CD4-positive, CD25-positive, alpha-beta regulatory T cell (primary cell): ENCODE measurements around the gene EIF4E1B. TPM values are rescaled to one million over a fixed set of nuclear protein-coding genes. Genes with fewer than 3 reads are reported as not detected.
A peak's percentile ranks its signal among the peaks of the same experiment; 100 is the strongest.

ENCODE experiments used
- ATAC-seq, 2 donors: fragments of 150-1000 bp; cut with Tn5 transposase; one replicate each; pipeline ENCODE4 v1.10.0; 2021; ENCODE audit warnings: low read depth in 2 of 2, moderate number of reproducible peaks in 2 of 2, moderate library complexity in 1 of 2
- DNase-seq, 3 donors: peaks; one replicate each; pipeline versions ENCODE4 v3.0.0 to v3.0.0-alpha.2; 2012 to 2022; ENCODE audit warnings: mixed read lengths in 1 of 3
- H3K27ac ChIP-seq: one replicate; pipeline ENCODE4 v1.7.0; 2013; ENCODE audit warnings: mild to moderate bottlenecking, low read length; ENCODE audit not compliant: insufficient read depth, poor library complexity, severe bottlenecking
- H3K27me3 ChIP-seq: one replicate; pipeline ENCODE4 v1.7.0; 2013; ENCODE audit warnings: low read length; ENCODE audit not compliant: control insufficient read depth, insufficient read depth
- H3K36me3 ChIP-seq: one replicate; pipeline ENCODE4 v1.7.0; 2013; ENCODE audit warnings: mild to moderate bottlenecking, low read length, moderate library complexity; ENCODE audit not compliant: control insufficient read depth, insufficient read depth
- H3K4me1 ChIP-seq: 2 replicates; pipeline ENCODE4 v1.7.0; 2013; ENCODE audit warnings: mild to moderate bottlenecking, low read length; ENCODE audit not compliant: insufficient read depth, control insufficient read depth, poor library complexity, severe bottlenecking
- H3K4me3 ChIP-seq: one replicate; pipeline ENCODE4 v1.7.0; 2013; ENCODE audit warnings: low read depth, mild to moderate bottlenecking, low read length, moderate library complexity
- H3K9me3 ChIP-seq, 2 experiments: 1 replicate in 1 of 2; 2 replicates in 1 of 2; pipeline ENCODE4 v1.7.0; 2013; ENCODE audit warnings: low read length in 2 of 2, mild to moderate bottlenecking in 1 of 2, moderate library complexity in 1 of 2; ENCODE audit not compliant: control insufficient read depth in 2 of 2
- H3K27ac Mint-ChIP-seq, 3 donors: one replicate each; pipeline ENCODE4 v1.8.0; 2020 to 2022; ENCODE audit warnings: mild to moderate bottlenecking in 3 of 3, mixed read lengths in 3 of 3, moderate library complexity in 2 of 3
- H3K27me3 Mint-ChIP-seq: one replicate; pipeline ENCODE4 v1.8.0; 2022; ENCODE audit warnings: mild to moderate bottlenecking, mixed read lengths
- H3K36me3 Mint-ChIP-seq: one replicate; pipeline ENCODE4 v1.8.0; 2020; ENCODE audit warnings: mixed read lengths
- H3K4me1 Mint-ChIP-seq, 4 donors: one replicate each; pipeline ENCODE4 v1.8.0; 2020 to 2022; ENCODE audit warnings: mixed read lengths in 4 of 4, mild to moderate bottlenecking in 1 of 4
- H3K4me3 Mint-ChIP-seq, 4 donors: one replicate each; pipeline ENCODE4 v1.8.0; 2020 to 2022; ENCODE audit warnings: mild to moderate bottlenecking in 4 of 4, mixed read lengths in 4 of 4, moderate library complexity in 3 of 4
- H3K9me3 Mint-ChIP-seq, 7 donors: one replicate each; pipeline ENCODE4 v1.8.0; 2020 to 2022; ENCODE audit warnings: mixed read lengths in 7 of 7, mild to moderate bottlenecking in 3 of 7, moderate library complexity in 2 of 7
- polyA plus RNA-seq, 4 donors: library from polyadenylated mRNA; unstranded; fragments of 300-500 nt; fragmentation: Illumina TruSeq; gene quantifications; one replicate each; pipeline ENCODE4 v1.2.3, GENCODE V29; 2021
- total RNA-seq: library from RNA; stranded (reverse); gene quantifications from one replicate; pipeline ENCODE4 v1.2.3, GENCODE V29; 2022

Gene EIF4E1B
- total and polyA plus RNA-seq, 5 donors from 2014 or later, result not detected

- H3K9me3 ChIP-seq, result peaks cover 6 to 11% of the 10 kb centered on the region in 2 experiments
- no peak for DNase-seq
- peaks cover 72% of the 10 kb centered on the region for H3K27me3 Mint-ChIP-seq
- H3K4me1 Mint-ChIP-seq, result peaks cover 0 to 4% (median 0%) of the 10 kb centered on the region in 4 donors
- H3K4me3 ChIP-seq, result no peak overlapping the region
- peaks cover 24% of the 10 kb centered on the region for H3K27me3 ChIP-seq
- H3K4me3 Mint-ChIP-seq, result no peak overlapping the region
- no peak for ATAC-seq
- H3K27ac ChIP-seq, result no peak overlapping the region
- H3K9me3 Mint-ChIP-seq, result peaks cover 0 to 15% (median 8%) of the 10 kb centered on the region in 7 donors
- no peaks in the 10 kb centered on the region for H3K36me3 Mint-ChIP-seq
- H3K36me3 ChIP-seq, result no peaks in the 10 kb centered on the region
- H3K27ac Mint-ChIP-seq, result peak overlapping the region in 2 of 3 donors; percentile 12 to 46
- no peaks in the 10 kb centered on the region for H3K4me1 ChIP-seq
Measured at GRCh38 chr5:176682016-176682531, 51.6 kb downstream of the EIF4E1B start.

- Histone ChIP-seq H3K4me1 (no peaks in the 10 kb centered on the region), H3K36me3 (no peaks in the 10 kb centered on the region), H3K9me3 (peaks cover 6 to 11% of the 10 kb centered on the region in 2 experiments), H3K27ac (no peak overlapping the region), H3K4me3 (no peak overlapping the region), H3K27me3 (peaks cover 15% of the 10 kb centered on the region)
- Mint-ChIP-seq H3K4me3 (no peak overlapping the region), H3K27ac (no peak overlapping the region), H3K36me3 (no peaks in the 10 kb centered on the region), H3K27me3 (peaks cover 60% of the 10 kb centered on the region), H3K4me1 (peaks cover 0 to 4% (median 0%) of the 10 kb centered on the region in 4 donors), H3K9me3 (peaks cover 0 to 20% (median 8%) of the 10 kb centered on the region in 7 donors)
- DNase-seq (no peak), ATAC-seq (no peak)
Measured at GRCh38 chr5:176685010-176685409, 54.5 kb downstream of the EIF4E1B start.

GRCh38 chr5:176687247-176687646 is 56.8 kb downstream of the EIF4E1B start:
- H3K4me3 ChIP-seq, result no peak overlapping the region
- peaks cover 64% of the 10 kb centered on the region for H3K27me3 Mint-ChIP-seq
- H3K4me1 Mint-ChIP-seq, result peaks cover 0 to 5% (median 0%) of the 10 kb centered on the region in 4 donors
- no peak overlapping the region for H3K27ac ChIP-seq
- ATAC-seq, result no peak
- peaks cover 17% of the 10 kb centered on the region for H3K27me3 ChIP-seq
- no peak for DNase-seq
- peaks cover 6 to 11% of the 10 kb centered on the region in 2 experiments for H3K9me3 ChIP-seq
- peaks cover 0 to 20% (median 8%) of the 10 kb centered on the region in 7 donors for H3K9me3 Mint-ChIP-seq
- H3K4me1 ChIP-seq, result no peaks in the 10 kb centered on the region
- no peaks in the 10 kb centered on the region for H3K36me3 ChIP-seq
- H3K27ac Mint-ChIP-seq, result no peak overlapping the region
- no peaks in the 10 kb centered on the region for H3K36me3 Mint-ChIP-seq
- H3K4me3 Mint-ChIP-seq, result no peak overlapping the region

- H3K27ac Mint-ChIP-seq, result no peak overlapping the region
- peaks cover 65% of the 10 kb centered on the region for H3K27me3 Mint-ChIP-seq
- no peak for DNase-seq
- ATAC-seq, result no peak
- H3K4me3 Mint-ChIP-seq, result no peak overlapping the region
- no peak overlapping the region for H3K27ac ChIP-seq
- no peaks in the 10 kb centered on the region for H3K4me1 ChIP-seq
- H3K36me3 Mint-ChIP-seq, result no peaks in the 10 kb centered on the region
- H3K9me3 Mint-ChIP-seq, result peaks cover 0 to 20% (median 8%) of the 10 kb centered on the region in 7 donors
- peaks cover 0 to 5% (median 0%) of the 10 kb centered on the region in 4 donors for H3K4me1 Mint-ChIP-seq
- no peak overlapping the region for H3K4me3 ChIP-seq
- peaks cover 10% of the 10 kb centered on the region for H3K27me3 ChIP-seq
- peaks cover 6 to 11% of the 10 kb centered on the region in 2 experiments for H3K9me3 ChIP-seq
- no peaks in the 10 kb centered on the region for H3K36me3 ChIP-seq
Measured at GRCh38 chr5:176687881-176688280, 57.4 kb downstream of the EIF4E1B start.

GRCh38 chr5:176690911-176691310 is 60.4 kb downstream of the EIF4E1B start:
- peaks cover 11% of the 10 kb centered on the region for H3K27me3 ChIP-seq
- no peak overlapping the region for H3K27ac ChIP-seq
- no peaks in the 10 kb centered on the region for H3K4me1 ChIP-seq
- Mint-ChIP-seq H3K4me3 (no peak overlapping the region), H3K9me3 (peaks cover 0 to 13% (median 1%) of the 10 kb centered on the region in 7 donors), H3K27me3 (peaks cover 76% of the 10 kb centered on the region), H3K27ac (no peak overlapping the region), H3K4me1 (peaks cover 0 to 5% (median 0%) of the 10 kb centered on the region in 4 donors), H3K36me3 (no peaks in the 10 kb centered on the region)
- no peak for DNase-seq
- no peaks in the 10 kb centered on the region for H3K9me3 ChIP-seq
- no peak for ATAC-seq
- no peak overlapping the region for H3K4me3 ChIP-seq
- no peaks in the 10 kb centered on the region for H3K36me3 ChIP-seq

GRCh38 chr5:176691524-176691923 is 61.0 kb downstream of the EIF4E1B start:
- DNase-seq, result no peak
- Histone ChIP-seq H3K27me3 (peaks cover 11% of the 10 kb centered on the region), H3K9me3 (no peaks in the 10 kb centered on the region), H3K36me3 (no peaks in the 10 kb centered on the region), H3K27ac (no peak overlapping the region), H3K4me1 (no peaks in the 10 kb centered on the region), H3K4me3 (no peak overlapping the region)
- Mint-ChIP-seq H3K4me3 (no peak overlapping the region), H3K27ac (no peak overlapping the region), H3K4me1 (peaks cover 0 to 5% (median 0%) of the 10 kb centered on the region in 4 donors), H3K9me3 (peaks cover 0 to 13% (median 0%) of the 10 kb centered on the region in 7 donors), H3K36me3 (no peaks in the 10 kb centered on the region), H3K27me3 (peaks cover 80% of the 10 kb centered on the region)
- ATAC-seq, result no peak

GRCh38 chr5:176692326-176692725 is 61.9 kb downstream of the EIF4E1B start:
- Histone ChIP-seq H3K4me1 (no peaks in the 10 kb centered on the region), H3K27ac (no peak overlapping the region), H3K4me3 (no peak overlapping the region), H3K36me3 (no peaks in the 10 kb centered on the region), H3K27me3 (peaks cover 11% of the 10 kb centered on the region), H3K9me3 (no peaks in the 10 kb centered on the region)
- H3K27me3 Mint-ChIP-seq, result peaks cover 78% of the 10 kb centered on the region
- no peak for DNase-seq
- H3K27ac Mint-ChIP-seq, result peak overlapping the region in 1 of 3 donors; percentile 80
- no peak for ATAC-seq
- no peaks in the 10 kb centered on the region for H3K36me3 Mint-ChIP-seq
- no peak overlapping the region for H3K4me3 Mint-ChIP-seq
- H3K4me1 Mint-ChIP-seq, result peaks cover 0 to 5% (median 0%) of the 10 kb centered on the region in 4 donors
- peaks cover 0 to 9% (median 0%) of the 10 kb centered on the region in 7 donors for H3K9me3 Mint-ChIP-seq
